Smooth muscle cell of the brain vasculature (primary cell): Measurements from ENCODE around the gene PHF12.
"Not testable (repeated sequence)": the region's sequence is repeated elsewhere in the genome, so short reads cannot be mapped to it uniquely, and the experiment has no call there.

Experiments used
- DNase-seq: peaks from one replicate; pipeline ENCODE4 v3.0.0-alpha.2; 2012; ENCODE audit warnings: low read depth, low spot score

PHF12 gene

GRCh38 chr17:28883967-28884702 is 67.2 kb downstream of the PHF12 start:
- DNase-seq, result no peak

GRCh38 chr17:28882154-28882895 is 69.0 kb downstream of the PHF12 start:
- DNase-seq, result no peak

GRCh38 chr17:28881533-28882056 is 69.7 kb downstream of the PHF12 start:
- DNase-seq, result no peak

- no peak for DNase-seq
Measured at GRCh38 chr17:28880572-28880945, 70.8 kb downstream of the PHF12 start.

GRCh38 chr17:28879886-28880571 is 71.3 kb downstream of the PHF12 start:
- no peak for DNase-seq

- DNase-seq, result no peak
Measured at GRCh38 chr17:28878981-28879380, 72.3 kb downstream of the PHF12 start.

- no peak for DNase-seq
Measured at GRCh38 chr17:28878158-28878910, 73.0 kb downstream of the PHF12 start.

- not testable (repeated sequence) for DNase-seq
Measured at GRCh38 chr17:28877150-28877711, 74.1 kb downstream of the PHF12 start.

- DNase-seq, result no peak
Measured at GRCh38 chr17:28875848-28876550, 75.3 kb downstream of the PHF12 start.

GRCh38 chr17:28874750-28875149 is 76.6 kb downstream of the PHF12 start:
- DNase-seq, result no peak

- DNase-seq, result no peak
Measured at GRCh38 chr17:28873839-28874238, 77.5 kb downstream of the PHF12 start.

- DNase-seq, result no peak
Measured at GRCh38 chr17:28871056-28871579, 80.2 kb downstream of the PHF12 start.

- DNase-seq, result no peak
Measured at GRCh38 chr17:28867276-28867675, 84.0 kb downstream of the PHF12 start.

GRCh38 chr17:28865946-28866752 is 85.2 kb downstream of the PHF12 start:
- DNase-seq, result no peak

- DNase-seq, result no peak
Measured at GRCh38 chr17:28864991-28865849, 86.1 kb downstream of the PHF12 start.

- no peak for DNase-seq
Measured at GRCh38 chr17:28863953-28864352, 87.4 kb downstream of the PHF12 start.

GRCh38 chr17:28862561-28862960 is 88.8 kb downstream of the PHF12 start:
- no peak for DNase-seq

- no peak for DNase-seq
Measured at GRCh38 chr17:28861393-28862203, 89.7 kb downstream of the PHF12 start.
